ENCODE results near the gene ZSWIM6.

The ZSWIM6 gene

DNA sequence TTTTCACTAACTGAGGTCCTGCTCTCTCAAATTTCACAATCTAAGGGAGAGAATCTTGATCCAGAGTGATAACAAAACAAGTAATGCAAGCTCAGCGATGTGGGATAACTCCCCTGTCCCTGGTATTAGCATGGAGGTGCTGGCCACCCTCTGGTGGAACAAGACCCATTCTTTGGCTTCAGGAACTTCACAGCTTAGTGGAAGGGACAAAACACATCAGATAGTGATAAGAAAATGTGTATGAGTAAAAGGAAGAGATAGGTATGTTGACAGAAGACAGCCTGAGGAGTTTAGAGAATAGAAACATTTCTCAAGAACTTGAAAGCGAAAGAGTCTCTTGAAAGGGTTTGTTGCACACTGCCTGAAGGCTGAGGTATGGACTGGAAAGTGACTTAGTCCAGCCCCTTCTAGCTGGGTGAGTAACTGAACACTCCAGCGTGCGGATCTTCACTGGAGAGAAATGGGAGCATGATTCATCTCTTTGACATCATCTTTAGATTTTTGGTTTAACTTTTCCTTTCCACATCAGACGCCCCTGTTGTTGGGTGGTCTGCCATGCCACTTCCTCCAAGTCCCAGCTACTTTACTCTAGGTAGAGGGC is 25.4 kb upstream of the ZSWIM6 start:
- TF ChIP-seq, protein P1, sequence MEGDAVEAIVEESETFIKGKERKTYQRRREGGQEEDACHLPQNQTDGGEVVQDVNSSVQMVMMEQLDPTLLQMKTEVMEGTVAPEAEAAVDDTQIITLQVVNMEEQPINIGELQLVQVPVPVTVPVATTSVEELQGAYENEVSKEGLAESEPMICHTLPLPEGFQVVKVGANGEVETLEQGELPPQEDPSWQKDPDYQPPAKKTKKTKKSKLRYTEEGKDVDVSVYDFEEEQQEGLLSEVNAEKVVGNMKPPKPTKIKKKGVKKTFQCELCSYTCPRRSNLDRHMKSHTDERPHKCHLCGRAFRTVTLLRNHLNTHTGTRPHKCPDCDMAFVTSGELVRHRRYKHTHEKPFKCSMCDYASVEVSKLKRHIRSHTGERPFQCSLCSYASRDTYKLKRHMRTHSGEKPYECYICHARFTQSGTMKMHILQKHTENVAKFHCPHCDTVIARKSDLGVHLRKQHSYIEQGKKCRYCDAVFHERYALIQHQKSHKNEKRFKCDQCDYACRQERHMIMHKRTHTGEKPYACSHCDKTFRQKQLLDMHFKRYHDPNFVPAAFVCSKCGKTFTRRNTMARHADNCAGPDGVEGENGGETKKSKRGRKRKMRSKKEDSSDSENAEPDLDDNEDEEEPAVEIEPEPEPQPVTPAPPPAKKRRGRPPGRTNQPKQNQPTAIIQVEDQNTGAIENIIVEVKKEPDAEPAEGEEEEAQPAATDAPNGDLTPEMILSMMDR (IDR thresholded peaks at IDR 0.05; ENCODE audit: insufficient read depth, missing control alignments): no peak
- DNase-seq (ENCODE audit: insufficient read length, low spot score): no peak
- FAIRE-seq: no peak

DNA sequence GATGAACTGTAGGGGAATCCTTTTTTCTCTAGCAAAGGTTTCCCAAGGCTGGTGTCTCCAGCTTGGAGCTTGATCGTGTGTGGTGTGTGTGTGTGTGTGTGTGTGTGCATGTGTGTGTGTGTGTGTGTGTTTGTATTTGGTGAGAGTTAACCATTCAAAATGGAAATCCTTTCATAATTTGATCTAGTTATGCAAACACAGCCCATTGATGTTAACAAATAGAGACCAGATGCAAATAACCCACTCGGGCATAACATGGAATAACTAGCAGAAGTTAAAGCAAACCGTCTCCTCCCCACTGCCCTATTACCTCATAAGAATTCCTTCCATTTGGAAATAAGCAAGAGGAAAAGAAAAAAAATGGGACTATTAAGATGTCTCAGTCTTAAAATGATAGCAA is 24.9 kb upstream of the ZSWIM6 start:
- TF ChIP-seq, protein P1 (IDR thresholded peaks at IDR 0.05; ENCODE audit: insufficient read depth, missing control alignments): no peak
- no peak for FAIRE-seq
- DNase-seq (ENCODE audit: insufficient read length, low spot score): no peak

DNA sequence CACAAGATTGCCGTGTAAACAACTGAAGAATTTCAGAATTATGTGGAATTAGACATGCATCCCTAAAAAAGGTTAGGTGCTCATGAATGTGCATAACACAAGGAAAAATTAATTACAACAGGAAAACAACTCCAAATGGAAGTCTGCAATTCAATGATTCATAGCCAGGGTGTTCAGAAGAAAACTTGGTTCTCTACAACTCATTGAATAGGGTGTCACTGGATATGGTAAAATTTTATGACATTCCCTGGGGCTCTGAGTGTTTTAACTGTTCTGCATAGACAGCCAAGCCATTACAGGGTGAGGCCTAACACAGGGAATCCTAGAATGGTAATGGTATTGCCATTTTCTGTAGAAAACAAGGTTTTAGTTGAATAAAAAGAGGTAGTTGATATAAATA is 24.4 kb upstream of the ZSWIM6 start:
- TF ChIP-seq, protein P1 (IDR thresholded peaks at IDR 0.05; ENCODE audit: insufficient read depth, missing control alignments): no peak
- FAIRE-seq (no peak), DNase-seq (ENCODE audit: insufficient read length, low spot score) (no peak)

DNA sequence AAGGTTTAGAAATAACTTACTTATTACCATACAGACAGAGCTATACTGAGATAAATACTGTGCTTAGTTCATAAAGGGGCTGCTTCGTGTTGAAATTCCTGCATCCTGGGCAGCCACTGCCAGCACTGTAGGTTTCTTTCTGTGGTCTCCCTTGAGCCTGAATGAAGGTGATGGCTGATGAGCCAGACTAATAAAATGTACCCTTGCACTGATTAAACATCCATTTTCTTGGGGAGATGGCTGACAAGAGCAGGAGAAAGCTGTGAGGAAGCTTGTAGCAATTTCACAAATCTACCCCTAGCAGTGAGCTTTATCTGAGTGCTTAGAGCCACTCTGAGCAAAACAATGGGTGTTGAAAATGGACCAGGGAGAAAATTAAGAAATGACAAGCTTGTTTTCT is 23.3 kb upstream of the ZSWIM6 start:
- TF ChIP-seq, protein P1 (IDR thresholded peaks at IDR 0.05; ENCODE audit: insufficient read depth, missing control alignments): no peak

DNA sequence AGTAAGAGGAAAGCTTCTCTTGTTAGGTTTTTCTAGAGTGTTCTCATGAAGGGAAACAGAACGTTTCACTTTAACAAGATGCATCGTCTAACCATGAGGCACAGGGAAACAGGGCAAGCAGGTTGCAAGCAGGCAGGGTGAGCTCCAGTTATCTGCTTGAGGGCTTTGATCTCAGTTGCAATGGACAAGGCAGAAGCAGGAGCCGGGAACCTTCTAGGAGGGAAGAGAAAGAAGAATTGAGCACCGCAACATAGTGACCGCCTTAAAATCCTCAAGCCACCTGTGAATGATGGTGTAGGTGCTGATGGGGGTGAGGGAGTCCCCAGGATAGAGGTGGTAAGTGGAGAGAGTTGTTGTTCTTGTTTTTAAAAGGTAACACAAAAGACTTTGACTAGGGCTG is 22.9 kb upstream of the ZSWIM6 start:
- DNase-seq (ENCODE audit: insufficient read length, low spot score): no peak
- TF ChIP-seq, protein P1 (IDR thresholded peaks at IDR 0.05; ENCODE audit: insufficient read depth, missing control alignments): no peak
- no peak for FAIRE-seq

More for the DNA sequence above, 23.3 kb upstream of the ZSWIM6 start:
- DNase-seq (ENCODE audit: insufficient read length, low spot score): no peak
- FAIRE-seq: no peak

DNA sequence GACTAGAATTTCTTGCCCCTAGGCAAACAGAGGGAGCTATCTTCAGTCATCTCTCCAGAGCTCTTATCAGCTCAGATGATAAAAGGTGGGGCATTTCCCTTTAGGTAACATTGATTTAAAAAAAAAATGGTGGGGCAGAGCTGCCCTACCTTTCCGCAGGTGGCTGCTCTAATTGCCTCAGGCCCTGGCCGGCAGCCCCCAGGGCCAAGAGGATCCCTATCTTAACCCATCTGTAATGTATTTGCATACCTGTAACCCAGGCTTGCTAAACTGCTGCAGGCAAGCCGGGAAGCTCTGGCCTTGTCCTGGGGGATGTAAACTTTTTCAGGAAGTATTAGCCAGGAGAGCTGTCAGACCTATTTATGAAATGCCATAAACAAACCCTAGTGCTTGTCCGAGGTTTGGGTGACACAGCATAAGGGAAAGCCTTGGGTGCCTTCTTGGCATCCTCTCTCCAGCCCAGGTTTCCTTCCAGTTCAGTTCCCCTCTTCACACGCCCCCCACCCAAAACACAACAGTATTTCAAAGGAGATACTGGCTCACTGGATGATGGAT is 20.9 kb upstream of the ZSWIM6 start:
- no peak for DNase-seq (ENCODE audit: insufficient read length, low spot score)
- TF ChIP-seq, protein P1 (IDR thresholded peaks at IDR 0.05; ENCODE audit: insufficient read depth, missing control alignments): no peak
- FAIRE-seq: no peak
